Measurements from ENCODE around the gene SLIT3.

Gene SLIT3

GRCh38 chr5:168701641-168702040 is 599.3 kb downstream of the SLIT3 start:
- TF ChIP-seq, protein P1, sequence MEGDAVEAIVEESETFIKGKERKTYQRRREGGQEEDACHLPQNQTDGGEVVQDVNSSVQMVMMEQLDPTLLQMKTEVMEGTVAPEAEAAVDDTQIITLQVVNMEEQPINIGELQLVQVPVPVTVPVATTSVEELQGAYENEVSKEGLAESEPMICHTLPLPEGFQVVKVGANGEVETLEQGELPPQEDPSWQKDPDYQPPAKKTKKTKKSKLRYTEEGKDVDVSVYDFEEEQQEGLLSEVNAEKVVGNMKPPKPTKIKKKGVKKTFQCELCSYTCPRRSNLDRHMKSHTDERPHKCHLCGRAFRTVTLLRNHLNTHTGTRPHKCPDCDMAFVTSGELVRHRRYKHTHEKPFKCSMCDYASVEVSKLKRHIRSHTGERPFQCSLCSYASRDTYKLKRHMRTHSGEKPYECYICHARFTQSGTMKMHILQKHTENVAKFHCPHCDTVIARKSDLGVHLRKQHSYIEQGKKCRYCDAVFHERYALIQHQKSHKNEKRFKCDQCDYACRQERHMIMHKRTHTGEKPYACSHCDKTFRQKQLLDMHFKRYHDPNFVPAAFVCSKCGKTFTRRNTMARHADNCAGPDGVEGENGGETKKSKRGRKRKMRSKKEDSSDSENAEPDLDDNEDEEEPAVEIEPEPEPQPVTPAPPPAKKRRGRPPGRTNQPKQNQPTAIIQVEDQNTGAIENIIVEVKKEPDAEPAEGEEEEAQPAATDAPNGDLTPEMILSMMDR (IDR thresholded peaks at IDR 0.05; ENCODE audit: insufficient read depth, low read depth, low read length, missing control alignments), result no peak
- H3K4me3 ChIP-seq (ENCODE audit: low read depth, low read length), result no peak overlapping the region
- no peak for DNase-seq (ENCODE audit: low read depth)

GRCh38 chr5:168699002-168699401 is 601.9 kb downstream of the SLIT3 start:
- no peak for DNase-seq (ENCODE audit: low read depth)
- H3K4me3 ChIP-seq (ENCODE audit: low read depth, low read length), result no peak overlapping the region
- TF ChIP-seq, protein P1 (IDR thresholded peaks at IDR 0.05; ENCODE audit: insufficient read depth, low read depth, low read length, missing control alignments), result no peak

DNA sequence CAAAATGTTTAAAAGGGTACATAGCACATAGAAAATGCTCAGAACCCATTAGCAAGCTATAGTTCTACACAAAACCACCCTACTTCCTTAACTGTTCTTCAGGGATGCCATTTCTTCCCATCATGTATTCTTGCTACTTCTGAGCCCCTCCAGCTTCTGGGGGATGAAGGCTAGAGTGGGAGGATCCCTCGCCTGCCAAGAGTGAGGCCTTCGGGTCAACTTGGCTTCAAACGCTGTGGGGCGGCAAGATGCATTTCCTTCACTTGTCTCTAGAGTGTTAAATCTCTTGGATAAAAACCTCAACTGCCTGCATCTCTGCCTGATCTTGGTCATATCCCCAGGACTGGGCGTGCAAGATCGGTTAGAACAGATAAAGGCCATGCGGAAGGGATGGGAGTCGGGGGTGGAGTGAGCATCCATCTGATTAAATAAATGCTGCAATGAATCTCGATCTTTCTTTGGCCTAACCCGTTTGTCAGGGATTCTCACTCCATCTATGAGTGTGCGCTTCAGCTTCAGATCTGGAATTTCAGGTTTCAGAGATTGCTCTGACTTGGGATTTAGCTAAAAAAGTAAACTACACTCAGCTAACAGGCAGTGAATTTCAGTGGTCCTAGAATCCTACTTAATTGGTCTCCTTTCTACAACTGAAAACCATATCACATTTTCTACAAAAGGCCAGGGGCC is 603.8 kb downstream of the SLIT3 start:
- H3K4me3 ChIP-seq (ENCODE audit: low read depth, low read length), result no peak overlapping the region
- no peak for DNase-seq (ENCODE audit: low read depth)
- TF ChIP-seq, protein P1 (IDR thresholded peaks at IDR 0.05; ENCODE audit: insufficient read depth, low read depth, low read length, missing control alignments), result no peak

- no peak for DNase-seq (ENCODE audit: low read depth)
- no peak overlapping the region for H3K4me3 ChIP-seq (ENCODE audit: low read depth, low read length)
- TF ChIP-seq, protein P1 (IDR thresholded peaks at IDR 0.05; ENCODE audit: insufficient read depth, low read depth, low read length, missing control alignments), result no peak
Observed at GRCh38 chr5:168696611-168697010, 604.3 kb downstream of the SLIT3 start.

DNA sequence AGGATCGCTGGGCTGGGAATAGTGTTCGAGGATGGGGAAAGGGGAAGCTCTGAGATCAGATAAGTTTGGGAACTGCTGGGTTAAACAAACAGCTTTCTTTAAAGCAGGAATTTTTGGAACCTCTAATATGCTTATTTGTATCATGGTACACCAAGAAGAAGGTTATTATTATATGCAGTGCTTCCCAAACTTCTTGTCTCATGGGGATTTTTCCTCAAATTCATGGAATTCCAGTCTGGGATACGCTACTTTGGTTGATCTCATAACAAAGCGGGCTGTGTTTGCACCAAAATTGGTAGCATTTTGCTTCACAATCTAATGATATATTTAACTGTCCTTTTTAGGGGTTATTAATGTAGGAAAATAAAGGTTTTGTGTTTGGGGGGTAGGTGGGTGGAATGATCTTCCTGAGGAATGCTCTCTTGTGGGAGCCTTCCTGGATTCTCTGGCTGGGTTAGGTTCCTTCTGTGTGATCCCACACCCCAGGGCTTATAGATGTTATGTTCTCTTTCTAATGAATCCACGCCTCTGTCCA is 605.6 kb downstream of the SLIT3 start:
- no peak for DNase-seq (ENCODE audit: low read depth)
- no peak overlapping the region for H3K4me3 ChIP-seq (ENCODE audit: low read depth, low read length)
- TF ChIP-seq, protein P1 (IDR thresholded peaks at IDR 0.05; ENCODE audit: insufficient read depth, low read depth, low read length, missing control alignments), result no peak

DNA sequence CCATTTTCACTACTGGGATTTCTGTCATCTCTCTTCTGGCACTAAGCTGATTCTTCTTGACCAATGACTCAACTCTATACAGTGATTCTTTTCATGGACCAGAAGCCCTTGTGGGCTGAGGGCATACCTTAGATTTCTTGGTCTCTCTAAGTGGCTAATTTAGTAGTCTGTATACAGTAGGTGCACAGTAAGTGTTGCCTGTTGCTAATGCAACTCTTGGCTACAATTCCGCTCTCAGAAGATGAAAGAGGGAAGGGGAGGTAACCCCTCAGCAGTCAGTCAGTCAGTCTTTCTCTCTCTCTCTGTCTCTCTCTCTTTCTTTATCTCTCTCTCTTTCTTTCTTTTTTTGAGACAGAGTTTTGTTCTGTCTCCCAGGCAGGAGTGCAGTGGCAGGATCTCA is 606.6 kb downstream of the SLIT3 start:
- TF ChIP-seq, protein P1 (IDR thresholded peaks at IDR 0.05; ENCODE audit: insufficient read depth, low read depth, low read length, missing control alignments), result no peak

DNA sequence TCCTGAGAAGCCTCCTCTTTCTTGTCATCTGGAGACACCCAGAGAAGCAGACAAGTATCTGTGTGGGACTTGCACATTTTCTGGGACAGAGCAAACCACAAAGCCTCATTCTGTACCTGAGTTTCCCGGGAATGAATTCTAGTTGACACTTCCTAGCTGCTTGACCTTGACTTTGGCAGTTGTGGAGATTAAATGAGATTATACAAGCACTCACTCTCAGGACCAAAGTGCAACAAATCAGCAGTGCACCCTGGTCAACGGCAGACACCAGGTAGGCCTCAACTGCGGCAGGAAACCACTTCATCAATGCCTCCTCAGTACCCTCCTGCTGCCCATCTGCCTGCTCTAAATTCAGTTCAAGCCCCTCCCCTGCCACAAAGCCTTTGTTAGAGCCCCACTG is 607.1 kb downstream of the SLIT3 start:
- TF ChIP-seq, protein P1 (IDR thresholded peaks at IDR 0.05; ENCODE audit: insufficient read depth, low read depth, low read length, missing control alignments), result no peak
- H3K4me3 ChIP-seq (ENCODE audit: low read depth, low read length), result no peak overlapping the region
- no peak for DNase-seq (ENCODE audit: low read depth)

More for the DNA sequence above, 606.6 kb downstream of the SLIT3 start:
- H3K4me3 ChIP-seq (ENCODE audit: low read depth, low read length), result no peak overlapping the region
- no peak for DNase-seq (ENCODE audit: low read depth)

Measured in GM12865 (cell line).